ENCODE results near the gene PRDX1.
"Not testable (repeated sequence)": the region's sequence is repeated elsewhere in the genome, so short reads cannot be mapped to it uniquely, and the experiment has no call there.

PRDX1 gene

DNA sequence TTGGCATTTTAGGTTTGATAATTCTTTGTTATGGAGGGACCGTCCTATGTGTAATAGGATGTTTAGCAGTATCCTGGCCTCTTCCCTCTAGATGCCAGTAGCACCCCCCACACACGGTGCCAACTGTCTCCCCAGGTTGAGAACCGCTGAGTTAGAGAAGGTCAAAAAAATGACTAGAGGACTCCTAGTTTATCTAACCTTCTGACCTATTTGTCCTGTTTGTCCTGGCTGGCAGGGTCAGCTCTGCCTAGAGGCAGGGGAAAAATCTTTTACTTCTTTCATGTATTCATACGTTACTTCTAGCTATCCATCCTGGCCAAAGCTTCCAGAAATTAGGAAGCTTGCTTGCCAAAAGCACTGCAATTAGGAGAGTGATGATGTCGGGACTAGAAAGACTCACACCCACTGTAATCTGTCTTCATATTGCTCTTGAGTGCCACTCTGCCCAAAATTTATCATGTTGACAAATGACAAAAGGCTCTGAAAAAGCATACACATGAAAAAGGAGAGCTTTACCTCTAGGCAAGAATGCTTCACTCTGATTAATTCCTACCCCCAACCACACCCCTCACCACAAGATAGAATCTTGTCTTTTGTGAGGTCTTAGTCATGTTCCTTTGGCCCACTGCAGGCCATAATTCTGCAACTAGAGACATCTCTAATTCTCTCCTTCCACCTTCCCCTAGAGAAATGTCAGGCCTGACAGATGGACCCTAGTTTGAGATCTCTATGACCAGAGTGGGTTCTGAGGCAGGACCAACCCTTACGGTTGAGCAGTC, 14.5 kb upstream of the PRDX1 start:
- DNase-seq: no peak

DNA sequence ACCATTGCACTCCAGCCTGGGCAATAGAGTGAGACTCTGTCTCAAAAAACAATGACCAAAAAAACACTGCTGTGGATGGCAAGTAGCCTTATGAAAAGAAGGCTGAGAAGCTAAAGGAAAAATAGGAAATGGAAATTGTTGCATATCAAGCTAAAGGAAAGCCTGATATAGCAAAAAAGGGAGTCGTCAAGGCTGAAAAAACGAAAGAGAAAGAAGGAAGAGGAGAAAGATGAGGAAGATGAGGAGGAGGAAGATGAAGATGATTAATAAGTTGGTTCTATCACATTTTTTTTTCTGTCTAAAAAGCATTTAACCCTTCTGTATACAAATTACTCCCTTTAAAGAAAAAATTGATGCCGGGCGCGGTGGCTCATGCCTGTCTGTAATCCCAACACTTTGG, 10.2 kb upstream of the PRDX1 start:
- DNase-seq: no peak

DNA sequence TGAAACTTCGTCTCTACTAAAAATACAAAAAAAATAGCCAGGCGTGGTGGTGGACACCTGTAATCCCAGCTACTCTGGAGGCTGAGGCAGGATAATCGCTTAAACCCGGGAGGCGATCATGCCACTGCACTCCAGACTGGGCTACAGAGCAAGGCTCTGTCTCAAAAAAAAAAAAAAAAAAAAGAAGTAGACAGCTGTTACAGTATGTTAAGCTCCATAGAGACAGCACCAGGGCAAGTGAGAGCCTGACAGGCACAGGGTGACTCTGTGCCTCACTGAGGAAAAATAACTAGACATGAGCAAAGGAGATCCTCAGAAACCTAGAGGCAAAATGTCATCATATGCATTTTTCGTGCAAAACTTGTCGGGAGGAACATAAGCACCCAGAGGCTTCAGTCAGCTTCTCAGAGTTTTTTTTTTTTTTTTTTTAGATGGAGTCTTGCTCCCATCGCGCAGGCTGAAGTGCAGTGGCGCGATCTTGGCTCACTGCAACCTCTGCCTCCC, 9.0 kb upstream of the PRDX1 start:
- no peak for DNase-seq

DNA sequence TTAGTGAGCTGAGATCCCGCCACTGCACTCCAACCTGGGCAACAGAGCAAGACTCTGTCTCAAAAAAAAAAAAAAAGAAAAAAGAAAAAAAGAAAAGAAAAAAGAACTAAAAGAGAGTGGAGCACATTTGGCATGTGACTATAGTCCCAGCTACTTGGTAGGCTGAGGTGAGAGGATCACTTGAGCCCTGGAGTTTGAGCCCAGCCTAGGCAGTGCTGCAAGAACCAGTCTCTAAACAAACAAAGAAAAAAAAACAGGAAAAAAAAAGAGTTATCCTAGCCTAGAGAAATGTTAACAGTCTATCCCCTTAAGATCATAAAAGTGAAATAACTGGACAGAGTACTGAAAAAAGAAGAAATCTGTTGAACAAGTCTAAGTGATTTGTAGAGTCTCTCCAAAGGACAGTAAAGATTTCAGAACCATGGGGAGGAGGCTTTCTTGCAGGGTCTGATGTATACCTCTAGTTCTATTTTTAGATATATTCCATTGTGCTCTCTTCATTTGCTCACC, 4.5 kb upstream of the PRDX1 start:
- no peak for DNase-seq

DNA sequence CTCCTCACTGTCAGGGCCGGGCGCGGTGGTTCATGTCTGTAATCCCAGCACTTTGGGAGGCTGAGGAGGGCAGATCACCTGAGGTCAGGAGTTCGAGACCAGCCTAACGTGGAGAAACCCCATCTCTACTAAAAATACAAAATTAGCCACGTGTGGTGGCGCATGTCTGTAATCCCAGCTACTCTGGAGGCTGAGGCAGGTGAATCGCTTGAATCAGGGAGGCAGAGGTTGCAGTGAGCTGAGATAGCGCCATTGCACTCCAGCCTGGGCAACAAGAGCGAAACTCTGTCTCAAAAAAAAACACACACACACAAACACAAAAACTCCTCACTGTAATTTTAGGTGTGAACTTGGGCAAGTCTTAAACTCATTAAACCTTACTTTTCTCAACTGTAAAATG, 2.3 kb upstream of the PRDX1 start:
- not testable (repeated sequence) for DNase-seq

DNA sequence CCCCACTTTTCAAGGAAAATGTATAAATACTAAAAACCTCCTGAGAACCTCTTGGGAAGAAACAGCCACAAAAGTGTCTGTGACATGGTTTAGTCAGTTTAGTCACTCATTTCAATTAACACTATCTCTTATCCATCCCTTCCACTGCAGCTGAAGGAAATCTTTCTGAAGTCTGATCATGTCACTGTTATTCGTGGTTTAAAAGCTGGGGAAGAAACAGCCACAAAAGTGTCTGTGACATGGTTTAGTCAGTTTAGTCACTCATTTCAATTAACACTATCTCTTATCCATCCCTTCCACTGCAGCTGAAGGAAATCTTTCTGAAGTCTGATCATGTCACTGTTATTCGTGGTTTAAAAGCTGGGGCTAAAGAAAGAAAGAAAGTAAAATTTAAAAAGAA, 1.8 kb upstream of the PRDX1 start:
- not testable (repeated sequence) for DNase-seq

DNA sequence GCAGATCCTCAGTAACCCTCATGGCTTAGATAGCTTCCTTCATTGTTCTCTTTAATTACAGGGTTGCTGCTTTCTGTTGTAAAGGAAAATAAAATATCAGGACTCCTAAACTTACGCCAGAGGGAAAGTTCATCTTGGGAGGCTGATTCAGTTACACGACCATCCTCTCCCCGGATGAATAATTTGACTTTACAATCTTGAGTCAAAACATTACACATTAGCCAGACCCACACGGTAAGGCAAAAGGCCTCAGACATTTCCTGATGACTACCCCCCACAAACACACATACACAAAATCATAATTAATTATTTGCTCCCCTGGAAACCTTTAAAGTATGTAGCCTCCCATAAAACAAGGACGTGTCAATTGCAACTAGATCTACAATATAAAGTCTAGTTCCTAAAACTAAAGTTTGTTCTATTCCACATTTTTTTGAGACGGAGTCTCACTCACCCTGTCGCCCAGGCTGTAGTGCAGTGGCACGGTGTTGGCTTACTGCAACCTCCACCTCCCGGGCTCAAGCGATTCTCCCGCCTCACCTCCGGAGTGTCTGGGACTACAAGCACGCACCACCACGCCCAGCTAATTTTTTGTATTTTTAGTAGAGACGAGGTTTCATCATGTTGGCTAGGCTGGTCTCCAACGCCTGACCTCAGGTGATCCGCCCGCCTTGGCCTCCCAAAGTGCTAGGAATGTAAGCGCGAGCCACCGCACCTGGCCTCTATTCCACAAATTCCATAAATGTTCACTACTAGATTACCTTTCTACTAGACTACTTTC, 830 bp upstream of the PRDX1 start:
- DNase-seq: no peak

DNA sequence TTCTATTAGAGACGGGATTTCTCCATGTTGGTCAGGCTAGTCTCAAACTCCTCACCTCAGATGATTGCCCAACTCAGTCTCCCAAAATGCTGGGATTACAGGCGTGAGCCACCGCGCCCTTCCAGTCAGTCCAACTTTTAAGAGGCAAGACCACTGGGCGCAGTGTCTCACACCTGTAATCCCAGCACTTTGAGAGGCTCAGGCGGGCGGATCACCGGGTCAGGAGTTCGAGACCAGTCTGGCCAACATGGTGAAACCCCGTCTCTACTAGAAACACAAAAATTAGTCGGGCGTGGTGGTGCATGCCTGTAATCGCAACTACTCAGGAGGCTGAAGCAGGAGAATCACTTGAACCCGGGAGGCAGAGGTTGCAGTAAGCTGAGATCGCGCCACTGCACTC, 1.9 kb downstream of the PRDX1 start:
- not testable (repeated sequence) for DNase-seq

DNA sequence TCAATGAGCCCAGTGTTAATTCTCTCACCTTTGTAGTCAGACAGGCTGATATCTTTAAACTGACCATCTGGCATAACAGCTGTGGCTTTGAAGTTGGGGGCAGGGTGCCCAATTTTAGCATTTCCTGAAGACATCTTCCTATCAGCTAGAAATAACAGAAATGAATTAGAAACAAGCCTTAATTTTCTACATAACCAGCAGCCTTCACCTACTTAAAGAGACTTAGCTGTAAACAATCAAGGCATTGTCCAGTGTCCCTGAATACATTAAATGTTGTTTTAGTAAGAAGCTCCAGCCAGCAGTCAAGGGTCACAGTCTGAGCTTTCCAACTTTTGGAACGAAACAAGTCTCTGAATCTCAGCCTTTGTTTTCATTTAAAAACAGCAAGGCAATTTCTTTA, 2.8 kb downstream of the PRDX1 start:
- DNase-seq: no peak

DNA sequence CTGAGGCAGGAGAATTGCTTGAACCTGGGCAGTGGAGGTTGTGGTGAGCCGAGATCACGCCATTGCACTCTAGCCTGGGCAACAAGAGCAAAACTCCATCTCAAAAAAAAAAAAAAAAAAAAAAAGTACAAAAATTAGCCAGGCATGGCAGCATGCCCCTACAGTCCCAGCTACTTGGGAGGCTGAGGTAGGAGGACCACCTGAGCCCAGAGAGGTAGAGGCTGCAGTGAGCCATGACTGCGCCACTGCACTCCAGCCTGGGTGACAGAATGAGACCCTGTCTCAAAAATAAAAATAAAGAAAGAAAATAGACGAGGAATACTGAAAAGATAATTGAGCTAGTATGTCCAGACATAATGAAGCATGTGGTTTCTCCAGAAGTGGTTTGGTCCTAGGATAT, 3.3 kb downstream of the PRDX1 start:
- DNase-seq: not testable (repeated sequence)

DNA sequence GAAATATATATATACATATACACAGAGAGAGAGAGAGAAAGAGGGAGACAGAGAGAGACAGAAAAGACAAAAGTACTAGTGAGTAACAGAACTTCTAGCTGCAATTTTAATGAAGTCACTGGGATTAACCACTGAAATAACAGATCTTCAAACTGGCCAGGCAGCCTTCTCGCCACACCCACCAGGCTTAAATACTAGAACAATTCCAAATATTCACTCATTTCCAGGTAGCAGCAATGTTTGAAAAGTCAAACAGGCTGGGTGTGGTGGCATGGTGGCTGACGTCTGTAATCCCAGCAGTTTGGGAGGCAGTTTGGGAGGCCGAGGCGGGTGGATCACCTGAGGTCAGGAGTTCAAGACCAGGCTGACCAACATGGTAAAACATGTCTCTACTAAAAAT, 5.2 kb downstream of the PRDX1 start:
- no peak for DNase-seq

DNA sequence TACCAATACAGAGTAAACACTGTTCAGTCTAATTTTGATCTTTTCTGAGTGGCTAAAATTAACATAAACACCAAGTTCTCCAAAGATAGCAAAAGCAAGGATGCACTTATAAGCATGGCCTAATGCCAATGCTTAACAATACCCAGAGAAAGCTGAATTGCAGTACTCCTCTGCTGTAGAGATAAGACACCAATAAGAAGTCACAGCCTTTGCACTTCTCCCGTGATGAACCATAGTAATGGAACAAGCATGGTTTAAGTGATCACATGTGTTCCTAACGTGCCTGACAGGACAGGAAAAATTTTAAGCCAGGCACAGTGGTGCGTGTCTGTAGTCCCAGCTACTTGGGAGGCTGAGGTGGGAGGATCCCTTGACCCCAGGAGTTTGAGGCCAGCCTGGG, 5.6 kb downstream of the PRDX1 start:
- DNase-seq: no peak

DNA sequence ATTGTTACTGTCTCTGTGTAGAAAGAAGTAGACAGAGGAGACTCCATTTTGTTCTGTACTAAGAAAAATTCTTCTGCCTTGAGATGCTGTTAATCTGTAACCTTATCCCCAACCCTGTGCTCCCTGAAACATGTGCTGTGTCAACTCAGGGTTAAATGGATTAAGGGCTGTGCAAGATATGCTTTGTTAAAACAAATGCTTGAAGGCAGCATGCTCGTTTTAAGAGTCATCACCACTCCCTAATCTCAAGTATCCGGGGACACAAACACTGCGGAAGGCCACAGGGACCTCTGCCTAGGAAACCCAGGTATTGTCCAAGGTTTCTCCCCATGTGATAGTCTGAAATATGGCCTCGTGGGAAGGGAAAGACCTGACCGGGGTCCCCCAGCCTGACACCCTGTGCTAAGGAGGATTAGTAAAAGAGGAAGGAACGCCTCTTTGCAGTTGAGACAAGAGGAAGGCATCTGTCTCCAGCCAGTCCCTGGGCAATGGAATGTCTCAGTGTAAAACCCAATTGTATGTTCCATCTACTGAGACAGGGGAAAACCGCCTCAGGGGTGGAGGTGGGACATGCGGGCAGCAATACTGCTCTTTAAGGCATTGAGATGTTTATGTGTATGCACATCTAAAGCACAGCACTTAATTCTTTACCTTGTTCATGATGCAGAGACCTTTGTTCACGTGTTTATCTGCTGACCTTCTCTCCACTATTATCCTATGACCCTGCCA, 8.0 kb downstream of the PRDX1 start:
- not testable (repeated sequence) for DNase-seq

DNA sequence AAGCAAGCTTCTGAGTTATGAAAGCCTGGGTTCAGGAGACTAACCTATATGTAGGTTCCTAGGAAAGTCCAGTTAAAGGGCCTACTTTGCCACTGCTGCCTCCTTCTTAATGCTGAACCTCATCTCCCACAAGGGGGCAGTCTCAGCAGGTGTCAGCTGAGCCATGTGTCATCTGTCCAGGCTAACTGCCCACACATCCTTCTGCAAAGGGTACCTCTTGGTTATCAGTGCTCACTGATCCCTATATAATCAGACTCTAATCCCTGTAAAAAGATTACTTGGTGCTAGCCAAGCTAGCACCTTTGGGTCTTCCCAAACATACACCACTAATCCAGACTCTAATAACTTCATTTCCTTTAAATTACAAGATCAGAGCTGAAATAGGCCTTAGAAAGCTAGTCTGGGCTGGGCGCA, 9.0 kb downstream of the PRDX1 start:
- DNase-seq: peak; percentile 70

DNA sequence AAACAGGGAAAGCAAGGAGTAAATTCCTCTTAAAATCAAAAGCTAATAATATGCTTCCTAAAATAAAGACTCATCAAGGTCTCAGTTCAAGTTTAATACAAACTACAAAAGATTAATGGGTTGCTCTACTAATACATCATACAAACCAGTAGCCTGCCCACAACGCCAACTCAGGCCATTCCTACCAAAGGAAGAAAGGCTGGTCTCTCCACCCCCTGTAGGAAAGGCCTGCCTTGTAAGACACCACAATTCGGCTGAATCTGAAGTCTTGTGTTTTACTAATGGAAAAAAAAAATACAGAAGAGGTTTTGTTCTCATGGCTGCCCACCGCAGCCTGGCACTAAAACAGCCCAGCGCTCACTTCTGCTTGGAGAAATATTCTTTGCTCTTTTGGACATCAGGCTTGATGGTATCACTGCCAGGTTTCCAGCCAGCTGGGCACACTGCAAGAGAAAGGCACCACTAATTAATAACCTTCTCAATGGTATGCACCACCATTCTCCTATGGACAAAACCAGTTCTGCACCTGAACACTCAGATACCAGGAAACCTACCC, 10.6 kb downstream of the PRDX1 start:
- DNase-seq: no peak

DNA sequence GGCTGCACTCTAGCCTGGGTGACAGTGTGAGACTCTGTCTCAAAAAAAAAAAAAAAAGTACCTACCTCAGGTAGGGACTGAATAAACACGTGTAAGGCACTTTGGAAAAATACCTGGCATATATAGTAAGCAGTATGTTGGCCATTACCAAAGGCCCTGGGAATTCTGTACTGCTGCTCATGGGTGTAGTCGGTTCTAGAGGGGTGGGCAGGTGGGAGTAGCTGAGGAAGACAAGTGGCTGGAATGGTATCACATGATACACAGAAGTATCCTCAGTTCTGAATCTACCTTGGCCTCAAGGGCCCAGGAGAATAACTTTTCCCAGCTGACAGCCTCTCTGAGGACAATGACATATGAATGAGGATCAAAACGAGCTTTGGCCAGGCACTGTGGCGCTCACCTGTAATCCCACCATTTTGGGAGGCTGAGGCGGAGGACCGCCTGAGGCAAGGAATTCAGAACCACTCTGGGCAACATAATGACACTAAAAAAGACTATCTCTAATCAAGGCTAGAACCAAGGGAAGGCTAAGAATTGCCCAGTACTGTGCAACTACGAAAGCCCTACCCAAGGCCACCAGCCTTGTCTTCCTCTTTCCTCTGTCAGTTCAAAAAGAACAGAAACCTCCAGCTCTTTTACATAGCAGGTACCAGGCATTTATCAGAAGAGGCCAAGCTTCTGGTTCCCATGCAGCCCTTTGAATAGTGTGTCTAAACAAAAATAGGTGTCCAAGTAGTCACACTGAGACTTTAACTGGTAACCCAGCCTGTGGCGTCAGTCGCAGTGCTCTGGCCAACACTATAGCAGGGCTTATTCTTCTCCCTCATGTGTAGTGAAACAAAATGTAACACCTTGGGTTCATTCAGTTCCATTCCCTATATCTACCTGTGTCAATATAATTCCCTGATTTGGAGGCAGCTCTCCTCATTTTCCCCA, 11.4 kb downstream of the PRDX1 start:
- no peak for DNase-seq

DNA sequence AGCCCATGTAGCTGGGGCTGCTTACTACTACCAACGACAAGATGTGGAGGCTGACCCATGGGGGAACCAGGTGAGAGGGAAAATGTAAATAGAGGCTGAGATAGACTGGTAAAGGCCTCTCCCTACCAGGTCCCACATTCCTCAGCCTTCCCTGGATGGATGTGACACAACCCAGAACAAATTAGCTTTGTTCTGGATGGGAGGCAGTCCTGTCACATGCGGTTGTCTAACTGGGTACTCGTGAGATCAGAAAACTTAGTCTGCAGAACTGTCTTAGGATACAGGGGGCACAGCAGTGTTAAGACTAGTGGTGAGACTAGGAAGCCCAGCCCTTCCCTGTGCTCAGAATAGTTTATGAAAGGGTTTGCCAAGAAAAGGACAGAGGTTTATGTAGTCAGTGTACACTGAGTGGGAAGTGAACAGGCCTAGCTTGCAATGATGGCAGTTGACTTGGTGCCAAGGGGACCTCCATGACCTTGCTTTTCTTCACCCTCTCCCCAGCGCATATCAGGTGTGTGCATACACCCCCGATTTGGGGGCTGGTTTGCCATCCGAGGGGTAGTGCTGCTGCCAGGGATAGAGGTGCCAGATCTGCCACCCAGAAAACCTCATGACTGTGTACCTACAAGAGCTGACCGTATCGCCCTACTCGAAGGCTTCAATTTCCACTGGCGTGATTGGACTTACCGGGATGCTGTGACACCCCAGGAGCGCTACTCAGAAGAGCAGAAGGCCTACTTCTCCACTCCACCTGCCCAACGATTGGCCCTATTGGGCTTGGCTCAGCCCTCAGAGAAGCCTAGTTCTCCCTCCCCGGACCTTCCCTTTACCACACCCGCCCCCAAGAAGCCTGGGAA, 13.2 kb downstream of the PRDX1 start:
- no peak for DNase-seq

DNA sequence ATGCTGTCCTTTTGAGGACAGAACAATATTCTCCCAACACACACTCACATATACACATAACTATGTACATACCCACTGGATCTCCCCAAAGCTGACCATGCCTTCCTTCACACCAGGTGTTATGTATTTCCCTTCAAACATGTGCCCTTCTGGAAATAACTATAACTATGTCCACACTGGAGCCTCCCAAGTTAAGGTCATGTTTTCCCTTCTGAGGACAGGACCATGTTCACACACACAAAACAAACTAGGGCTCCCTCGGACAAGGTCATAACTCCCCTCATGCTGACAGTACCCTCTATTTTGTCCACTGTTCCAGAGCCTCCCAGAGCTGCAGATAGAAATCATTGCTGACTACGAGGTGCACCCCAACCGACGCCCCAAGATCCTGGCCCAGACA, 13.8 kb downstream of the PRDX1 start:
- no peak for DNase-seq

DNA sequence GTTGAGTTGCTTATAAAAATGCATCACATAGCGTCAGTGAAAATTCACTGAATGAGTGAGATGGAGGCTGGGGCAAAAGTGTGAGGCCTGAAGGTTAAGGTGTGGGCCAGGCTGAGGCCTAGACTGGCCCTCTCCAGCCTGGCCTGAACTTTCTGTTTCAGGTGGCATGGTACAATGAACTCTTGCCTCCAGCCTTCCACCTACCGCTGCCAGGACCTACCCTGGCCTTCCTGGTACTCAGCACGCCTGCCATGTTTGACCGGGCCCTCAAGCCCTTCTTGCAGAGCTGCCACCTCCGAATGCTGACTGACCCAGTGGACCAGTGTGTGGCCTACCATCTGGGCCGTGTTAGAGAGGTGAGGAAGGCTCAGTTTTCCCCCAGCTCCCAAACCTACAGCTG, 14.5 kb downstream of the PRDX1 start:
- no peak for DNase-seq

DNA sequence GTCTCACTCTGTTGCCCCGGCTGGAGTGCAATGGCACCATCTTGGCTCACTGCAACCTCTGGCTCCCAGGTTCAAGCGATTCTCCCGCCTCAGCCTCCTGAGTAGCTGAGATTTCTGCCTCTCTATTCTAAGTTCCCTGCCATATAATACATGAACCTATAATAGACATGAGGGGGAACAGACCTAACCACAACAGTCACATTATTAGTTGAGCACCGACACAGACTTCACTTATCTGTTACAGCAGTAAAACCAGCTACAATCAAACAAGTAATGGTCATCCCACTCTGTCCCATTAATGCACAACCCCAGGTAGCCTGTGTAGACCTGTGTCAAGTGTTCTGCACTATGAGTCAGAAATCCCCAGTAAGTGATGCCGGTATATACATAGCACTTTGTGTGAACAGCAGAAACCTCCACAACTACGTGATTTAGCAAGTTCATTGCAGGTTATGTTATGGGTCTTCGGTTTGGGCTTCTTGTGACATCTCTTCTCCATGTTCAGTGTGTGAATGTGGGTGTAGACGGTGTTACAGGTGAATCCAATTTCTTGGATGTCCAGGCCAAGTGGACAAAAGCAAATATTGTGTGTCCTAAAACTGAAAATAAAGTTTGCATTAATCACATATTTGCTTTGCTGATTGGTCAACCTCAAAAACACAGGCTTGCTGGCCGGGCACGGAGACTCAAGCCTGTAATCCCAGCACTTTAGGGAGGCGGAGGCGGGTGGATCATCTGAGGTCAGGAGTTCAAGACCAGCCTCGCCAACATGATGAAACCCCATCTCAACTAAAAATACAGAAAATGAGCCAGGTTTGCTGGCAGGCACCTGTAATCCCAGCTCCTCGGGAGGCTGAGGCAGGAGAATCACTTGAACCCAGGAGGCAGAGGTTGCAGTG, 18.0 kb downstream of the PRDX1 start:
- DNase-seq: no peak
